A673 (cell line): ENCODE results near the gene GDE1.

Source experiments
- CTCF ChIP-seq: fragments of 300-800, 200-600 bp; sonication (generic); conservative IDR thresholded peaks from 2 replicates; pipeline ENCODE4 v1.5.1; 2017; ENCODE audit warnings: low read depth, mild to moderate bottlenecking, antibody characterized with exemption, low read length, moderate library complexity, mixed read lengths
- EZH2 ChIP-seq: fragments of 200-600 bp; sonication (generic); IDR thresholded peaks from 2 replicates; pipeline ENCODE4 v1.6.1; 2017; ENCODE audit warnings: borderline replicate concordance, low read depth, mild to moderate bottlenecking, mixed read lengths, antibody characterized with exemption, low read length; ENCODE audit not compliant: poor library complexity, severe bottlenecking

GRCh38 chr16:19472482-19472881 is 49.4 kb downstream of the GDE1 start:
- TF ChIP-seq CTCF (no peak), EZH2 (no peak)
